Fibroblast of skin of abdomen (primary cell): Measurements from ENCODE around the gene LRFN3.
A peak's percentile ranks its signal among the peaks of the same experiment; 100 is the strongest.
"Not testable (repeated sequence)": the region's sequence is repeated elsewhere in the genome, so short reads cannot be mapped to it uniquely, and the experiment has no call there.

Experiments used
- DNase-seq: peaks from one replicate; pipeline ENCODE4 v3.0.0-alpha.2; 2013

The LRFN3 gene

DNA sequence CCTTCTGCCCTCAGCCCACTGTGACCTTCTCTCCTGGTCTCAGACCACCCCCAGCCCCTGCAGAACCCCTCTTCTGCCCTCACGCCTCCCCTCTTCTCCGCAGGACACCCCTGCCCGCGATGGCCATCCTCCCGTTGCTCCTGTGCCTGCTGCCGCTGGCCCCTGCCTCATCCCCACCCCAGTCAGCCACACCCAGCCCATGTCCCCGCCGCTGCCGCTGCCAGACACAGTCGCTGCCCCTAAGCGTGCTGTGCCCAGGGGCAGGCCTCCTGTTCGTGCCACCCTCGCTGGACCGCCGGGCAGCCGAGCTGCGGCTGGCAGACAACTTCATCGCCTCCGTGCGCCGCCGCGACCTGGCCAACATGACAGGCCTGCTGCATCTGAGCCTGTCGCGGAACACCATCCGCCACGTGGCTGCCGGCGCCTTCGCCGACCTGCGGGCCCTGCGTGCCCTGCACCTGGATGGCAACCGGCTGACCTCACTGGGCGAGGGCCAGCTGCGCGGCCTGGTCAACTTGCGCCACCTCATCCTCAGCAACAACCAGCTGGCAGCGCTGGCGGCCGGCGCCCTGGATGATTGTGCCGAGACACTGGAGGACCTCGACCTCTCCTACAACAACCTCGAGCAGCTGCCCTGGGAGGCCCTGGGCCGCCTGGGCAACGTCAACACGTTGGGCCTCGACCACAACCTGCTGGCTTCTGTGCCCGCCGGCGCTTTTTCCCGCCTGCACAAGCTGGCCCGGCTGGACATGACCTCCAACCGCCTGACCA is 3.3 kb downstream of the LRFN3 start:
- DNase-seq: no peak

DNA sequence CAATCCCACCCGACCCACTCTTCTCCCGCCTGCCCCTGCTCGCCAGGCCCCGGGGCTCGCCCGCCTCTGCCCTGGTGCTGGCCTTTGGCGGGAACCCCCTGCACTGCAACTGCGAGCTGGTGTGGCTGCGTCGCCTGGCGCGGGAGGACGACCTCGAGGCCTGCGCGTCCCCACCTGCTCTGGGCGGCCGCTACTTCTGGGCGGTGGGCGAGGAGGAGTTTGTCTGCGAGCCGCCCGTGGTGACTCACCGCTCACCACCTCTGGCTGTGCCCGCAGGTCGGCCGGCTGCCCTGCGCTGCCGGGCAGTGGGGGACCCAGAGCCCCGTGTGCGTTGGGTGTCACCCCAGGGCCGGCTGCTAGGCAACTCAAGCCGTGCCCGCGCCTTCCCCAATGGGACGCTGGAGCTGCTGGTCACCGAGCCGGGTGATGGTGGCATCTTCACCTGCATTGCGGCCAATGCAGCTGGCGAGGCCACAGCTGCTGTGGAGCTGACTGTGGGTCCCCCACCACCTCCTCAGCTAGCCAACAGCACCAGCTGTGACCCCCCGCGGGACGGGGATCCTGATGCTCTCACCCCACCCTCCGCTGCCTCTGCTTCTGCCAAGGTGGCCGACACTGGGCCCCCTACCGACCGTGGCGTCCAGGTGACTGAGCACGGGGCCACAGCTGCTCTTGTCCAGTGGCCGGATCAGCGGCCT is 4.1 kb downstream of the LRFN3 start:
- no peak for DNase-seq

DNA sequence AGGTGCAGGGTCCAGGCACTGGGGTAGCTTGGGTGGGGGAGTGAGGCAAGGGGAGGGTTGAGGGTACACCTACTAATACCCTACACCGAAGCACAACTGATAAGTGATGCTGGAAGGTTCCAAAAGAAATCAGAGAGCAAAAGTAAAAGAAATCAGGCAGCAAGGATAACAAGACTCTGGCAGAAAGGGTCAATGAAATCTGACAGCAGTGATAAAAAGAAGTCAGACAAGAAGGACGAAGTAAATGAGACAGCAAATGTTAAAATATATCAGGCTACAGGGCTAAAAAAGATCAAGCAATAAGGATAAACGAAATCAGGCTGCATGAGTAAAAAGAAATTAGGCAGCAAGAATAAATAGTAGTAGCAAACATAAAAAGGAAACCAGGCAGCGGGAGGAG is 4.7 kb downstream of the LRFN3 start:
- DNase-seq: no peak

DNA sequence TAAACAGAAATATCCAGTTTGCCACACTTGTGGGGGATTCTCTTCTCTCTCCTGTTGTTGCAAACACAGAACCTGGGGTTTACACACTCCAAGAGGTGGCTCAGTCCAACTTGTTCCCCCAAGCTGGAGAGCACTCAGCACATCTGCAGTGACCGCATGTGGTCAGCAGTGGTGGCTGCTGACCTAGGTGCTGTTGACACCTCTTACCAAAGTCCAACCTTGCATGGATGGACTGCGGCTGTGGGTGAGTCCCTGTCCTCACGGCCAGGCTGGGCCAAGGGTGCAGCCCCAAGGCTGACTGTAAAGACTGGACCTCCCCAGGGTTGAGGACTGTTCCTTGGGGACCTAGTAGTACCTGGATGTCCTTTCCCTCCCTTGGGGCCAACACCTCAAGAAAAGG is 6.1 kb downstream of the LRFN3 start:
- no peak for DNase-seq

DNA sequence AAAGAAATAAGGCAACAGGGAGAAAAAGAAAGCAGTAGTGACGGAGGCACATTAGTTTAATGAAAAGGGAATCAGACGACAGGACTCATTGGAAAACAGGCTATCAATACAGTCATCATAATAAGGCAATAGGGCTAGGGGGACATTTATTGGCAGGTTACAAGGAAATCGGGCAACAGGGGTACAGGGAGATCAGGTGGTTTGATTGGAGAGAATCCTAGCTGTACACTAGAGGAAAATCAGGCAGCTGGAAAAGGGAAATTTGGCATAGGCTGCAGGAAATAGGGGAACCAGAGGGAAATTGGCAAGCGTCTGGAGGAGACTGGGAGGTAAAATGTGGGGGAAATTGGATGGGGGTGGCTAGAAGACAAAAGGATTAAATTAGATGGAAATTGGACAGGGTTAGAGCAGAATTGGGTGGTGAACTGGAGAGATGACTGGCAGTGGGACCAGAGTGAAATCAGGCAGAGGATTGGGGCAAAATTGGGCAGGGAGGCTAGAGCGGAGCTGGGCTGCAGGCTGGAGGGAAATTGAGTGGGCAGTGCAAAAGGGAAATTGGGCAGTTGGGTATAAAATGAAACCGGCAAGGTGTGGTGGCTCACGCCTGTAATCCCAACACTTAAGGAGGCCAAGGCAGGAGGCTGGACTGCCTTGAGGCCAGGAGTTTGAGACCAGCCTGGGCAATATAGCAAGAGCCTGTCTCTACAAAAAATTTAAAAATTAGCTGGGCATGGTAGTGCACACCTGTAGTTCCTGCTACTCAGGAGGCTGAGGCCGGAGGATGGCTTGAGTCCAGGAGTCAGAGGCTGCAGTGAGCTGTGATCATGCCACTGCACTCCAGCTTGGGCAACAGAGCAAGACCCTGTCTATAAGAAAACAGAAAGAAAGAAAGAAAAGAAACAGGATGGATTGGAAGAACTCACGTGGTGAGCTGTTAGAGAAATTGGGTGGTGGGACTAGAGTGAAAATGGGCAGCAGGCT is 7.4 kb downstream of the LRFN3 start:
- no peak for DNase-seq

DNA sequence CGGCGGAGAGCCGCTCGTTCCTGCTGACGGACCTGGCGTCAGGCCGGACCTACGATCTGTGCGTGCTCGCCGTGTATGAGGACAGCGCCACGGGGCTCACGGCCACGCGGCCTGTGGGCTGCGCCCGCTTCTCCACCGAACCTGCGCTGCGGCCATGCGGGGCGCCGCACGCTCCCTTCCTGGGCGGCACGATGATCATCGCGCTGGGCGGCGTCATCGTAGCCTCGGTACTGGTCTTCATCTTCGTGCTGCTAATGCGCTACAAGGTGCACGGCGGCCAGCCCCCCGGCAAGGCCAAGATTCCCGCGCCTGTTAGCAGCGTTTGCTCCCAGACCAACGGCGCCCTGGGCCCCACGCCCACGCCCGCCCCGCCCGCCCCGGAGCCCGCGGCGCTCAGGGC is 8.4 kb downstream of the LRFN3 start:
- no peak for DNase-seq

DNA sequence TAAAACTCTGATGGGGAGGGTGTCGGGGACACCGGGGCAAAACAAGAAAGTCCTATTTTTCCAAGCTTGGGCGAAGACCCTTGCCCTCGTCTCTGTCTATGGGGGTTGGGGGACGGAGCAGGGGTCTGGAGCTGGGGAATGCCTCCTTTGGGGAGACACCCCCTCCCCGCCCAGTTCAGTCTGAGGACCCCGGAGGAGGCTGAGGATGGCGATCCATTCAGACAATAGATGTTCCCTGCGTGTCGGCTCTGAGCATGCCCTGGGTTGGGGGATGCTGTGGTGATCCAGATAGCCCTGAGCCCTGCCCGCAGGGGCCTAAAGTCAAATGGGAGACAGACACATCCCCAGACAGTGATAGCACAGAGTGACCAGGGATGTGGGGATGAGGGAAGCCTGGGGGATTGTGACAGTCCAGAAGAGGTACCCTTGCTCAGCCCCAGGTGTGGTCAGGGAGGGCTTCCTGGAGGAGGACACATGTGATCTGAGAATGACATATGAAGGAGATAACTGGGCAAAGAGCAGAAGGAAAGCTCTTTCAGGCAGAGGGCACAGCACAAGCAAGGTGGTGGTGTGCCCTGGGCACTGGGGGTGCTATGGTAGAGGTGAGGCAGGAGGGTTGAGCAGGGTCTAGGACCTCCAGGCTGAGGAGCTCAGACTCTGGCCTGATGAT is 9.1 kb downstream of the LRFN3 start:
- no peak for DNase-seq

DNA sequence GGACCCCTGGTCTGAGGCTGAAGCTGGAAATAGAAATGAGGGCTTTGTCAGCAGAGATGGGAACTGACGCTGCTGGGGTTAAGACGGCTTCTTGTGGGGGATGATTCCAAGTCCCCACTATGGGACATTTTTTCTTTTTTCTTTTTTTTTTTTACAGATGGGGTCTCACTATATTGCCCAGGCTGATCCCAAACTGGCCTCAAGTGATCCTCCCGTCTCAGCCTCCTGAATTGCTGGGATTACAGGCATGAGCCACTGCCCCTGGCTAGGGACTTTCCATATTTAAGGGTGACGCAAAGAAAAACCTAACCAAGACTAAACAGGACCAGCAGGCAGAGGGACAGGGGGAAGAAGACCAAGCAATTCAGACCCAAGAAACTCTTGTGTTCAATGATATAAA is 10.0 kb downstream of the LRFN3 start:
- DNase-seq: no peak

DNA sequence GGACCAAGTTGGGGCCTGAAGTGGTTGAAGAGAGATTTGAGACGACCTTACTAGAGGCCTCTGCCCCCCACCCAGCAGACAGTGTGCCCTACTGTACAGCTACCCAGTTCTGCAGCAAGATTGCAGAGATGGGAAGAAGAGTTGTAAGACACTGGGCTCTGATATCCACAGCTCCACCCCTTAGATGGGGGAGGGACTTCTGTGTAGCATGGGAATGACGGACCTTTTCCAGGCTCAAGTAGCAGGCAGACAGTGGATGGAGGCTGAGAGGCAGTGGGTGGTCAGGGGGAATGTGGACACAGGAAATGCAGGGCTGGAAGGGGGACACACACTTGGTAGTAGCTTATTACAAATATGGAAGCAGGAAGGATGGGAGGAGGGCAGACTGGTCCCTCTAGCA is 13.0 kb downstream of the LRFN3 start:
- DNase-seq: no peak

DNA sequence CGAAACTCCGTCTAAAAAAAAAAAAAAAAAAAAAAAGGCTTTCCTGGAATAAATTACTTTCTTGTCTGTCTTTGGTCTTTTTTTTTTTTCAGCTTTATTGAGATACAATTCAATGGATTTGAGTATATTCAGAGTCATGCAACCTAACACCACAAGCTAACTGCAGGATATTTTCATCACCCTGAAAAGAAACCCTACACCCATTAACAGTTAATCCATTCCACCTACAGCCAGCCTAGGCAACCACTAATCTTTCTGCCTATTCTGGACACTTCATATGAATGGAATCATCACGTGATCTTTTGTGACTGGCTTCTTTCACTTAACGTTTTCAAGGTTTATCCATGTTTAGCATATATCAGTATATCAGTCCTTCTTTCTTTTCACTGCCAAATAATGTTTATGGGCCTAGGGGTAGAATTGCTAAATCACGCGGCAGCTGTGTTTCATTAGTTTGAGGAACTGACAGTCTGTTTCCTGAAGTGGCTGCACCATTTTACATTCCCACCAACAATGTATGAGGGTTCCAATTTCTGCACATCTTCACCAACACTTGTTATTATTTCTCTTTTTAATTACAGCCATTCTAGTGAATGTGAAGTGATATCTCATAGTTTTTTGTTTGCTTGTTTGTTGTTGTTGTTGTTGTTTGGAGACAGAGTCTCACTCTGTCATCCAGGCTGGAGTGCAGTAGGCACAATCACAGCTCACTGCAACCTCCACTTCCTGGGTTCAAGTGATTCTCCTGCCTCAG is 19.9 kb downstream of the LRFN3 start:
- DNase-seq: no peak

DNA sequence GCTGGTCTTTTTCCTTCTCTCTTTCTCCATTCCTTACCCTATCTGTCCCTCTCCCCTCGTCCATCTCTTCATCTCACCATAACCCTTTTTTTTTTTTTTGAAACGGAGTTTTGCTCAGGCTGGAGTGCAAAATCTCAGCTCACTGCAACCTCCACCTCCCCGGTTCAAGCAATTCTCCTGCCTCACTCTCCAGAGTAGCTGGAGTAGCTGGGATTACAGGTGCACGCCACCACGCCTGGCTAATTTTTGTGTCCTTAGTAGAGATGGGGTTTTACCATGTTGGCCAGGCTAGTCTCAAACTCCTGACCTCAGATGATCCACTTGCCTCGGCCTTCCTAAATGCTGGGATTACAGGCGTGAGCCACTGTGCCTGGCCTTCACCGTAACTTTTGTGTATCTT is 21.2 kb downstream of the LRFN3 start:
- DNase-seq: not testable (repeated sequence)

DNA sequence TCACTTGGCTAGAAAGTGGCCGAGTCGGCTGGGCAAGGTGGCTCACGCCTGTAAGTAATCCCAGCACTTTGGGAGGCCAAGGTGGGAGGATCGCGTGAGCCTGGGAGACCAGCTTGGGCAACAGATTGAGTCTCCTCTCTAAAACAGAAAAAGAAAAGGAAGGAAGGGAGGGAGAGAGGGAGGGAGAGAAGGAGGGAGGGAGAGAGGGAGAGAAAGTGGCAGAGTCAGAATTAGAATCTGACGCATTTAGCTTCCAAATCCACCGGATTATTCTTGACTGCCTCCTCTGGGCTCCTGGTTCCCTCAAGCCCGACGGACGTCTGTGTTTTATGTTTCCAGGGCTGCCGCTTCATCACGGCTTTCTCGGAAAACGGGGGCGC is 22.5 kb downstream of the LRFN3 start:
- DNase-seq: no peak

DNA sequence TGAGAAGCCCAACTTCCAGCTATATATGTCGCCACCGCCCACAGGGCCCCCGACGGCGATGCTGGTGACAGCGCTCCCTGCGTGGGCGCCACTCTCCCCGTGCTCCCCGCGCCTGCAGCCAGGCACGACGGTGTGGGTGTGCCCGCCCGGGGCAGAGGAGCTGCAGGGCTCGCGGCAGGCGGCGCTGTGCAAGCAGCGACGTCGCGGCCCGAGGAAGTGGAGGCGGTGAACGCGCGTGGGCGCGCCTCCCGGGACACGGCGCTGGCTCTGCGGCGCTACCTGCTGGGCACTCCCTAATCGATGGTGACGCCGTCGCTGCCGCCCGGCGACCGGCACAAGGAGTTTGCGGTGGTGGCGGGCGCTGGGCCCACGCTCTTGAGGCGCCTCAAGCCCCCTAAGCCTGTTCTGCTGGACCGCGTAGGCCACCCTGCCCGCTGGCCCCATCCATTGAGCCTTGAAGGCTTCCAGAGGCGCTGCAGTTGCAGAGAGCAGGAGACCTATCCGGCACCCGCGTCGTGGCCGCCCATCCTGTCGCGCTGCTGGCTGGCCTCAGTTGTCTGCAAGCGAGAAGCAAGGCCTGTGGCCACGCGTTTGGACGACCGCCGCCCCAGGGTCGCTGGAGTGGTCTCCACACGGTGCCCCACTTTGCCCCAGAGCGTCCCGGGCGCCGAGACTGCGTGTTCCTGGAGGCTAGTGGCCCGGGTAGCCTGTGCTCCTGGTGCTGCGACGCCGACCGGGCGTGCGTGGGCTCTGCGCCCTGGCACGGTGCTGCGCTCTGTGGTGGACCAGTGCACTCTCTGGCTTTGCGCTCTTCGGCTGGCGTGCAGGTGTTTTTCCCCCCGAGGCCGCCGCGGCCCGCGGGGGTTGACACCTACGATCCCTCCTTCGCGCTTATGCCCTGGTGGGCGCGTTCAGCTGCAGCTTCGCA is 23.1 kb downstream of the LRFN3 start:
- no peak for DNase-seq

DNA sequence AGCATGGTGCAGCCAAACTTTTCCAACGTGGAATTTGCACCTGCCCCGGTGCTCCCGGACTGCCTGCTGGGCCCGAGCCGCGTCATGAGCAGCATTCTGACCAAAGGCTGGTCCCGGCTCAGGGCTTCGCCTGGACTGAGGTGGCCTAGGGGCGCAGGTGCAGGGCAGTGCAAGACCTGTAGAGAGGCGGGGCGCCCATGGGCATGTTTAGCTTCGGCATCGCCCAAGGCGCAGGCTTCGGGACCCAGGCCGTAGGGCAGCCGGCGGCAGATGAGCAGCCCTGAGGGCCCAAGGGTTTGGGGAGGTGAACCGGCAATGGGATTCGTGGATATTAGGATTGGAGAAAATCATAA is 23.8 kb downstream of the LRFN3 start:
- DNase-seq: no peak

DNA sequence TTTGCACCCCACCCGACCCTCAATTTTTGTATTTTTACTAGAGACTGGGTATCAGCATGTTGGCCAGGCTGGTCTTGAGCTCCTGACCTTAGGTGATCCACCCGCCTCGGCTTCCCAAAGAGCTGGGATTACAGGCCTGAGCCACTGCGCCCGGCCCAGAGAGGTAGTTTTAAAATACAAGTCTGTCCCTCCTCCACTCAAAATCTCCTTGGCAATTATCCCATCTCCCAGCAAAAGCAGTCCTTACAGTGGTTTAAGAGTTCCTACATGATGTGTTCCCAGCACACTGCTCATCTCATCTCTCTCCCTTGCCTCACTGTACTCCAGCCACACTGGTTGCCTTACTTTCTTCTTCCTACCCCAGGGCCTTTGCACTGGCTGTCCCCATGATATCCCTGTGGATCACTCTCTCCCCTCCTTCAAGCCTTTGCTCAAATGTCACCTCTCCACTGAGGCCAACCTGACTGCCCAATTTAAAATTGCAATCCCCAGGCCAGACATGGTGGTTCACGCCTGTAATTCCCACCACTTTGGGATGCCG is 24.3 kb downstream of the LRFN3 start:
- no peak for DNase-seq

DNA sequence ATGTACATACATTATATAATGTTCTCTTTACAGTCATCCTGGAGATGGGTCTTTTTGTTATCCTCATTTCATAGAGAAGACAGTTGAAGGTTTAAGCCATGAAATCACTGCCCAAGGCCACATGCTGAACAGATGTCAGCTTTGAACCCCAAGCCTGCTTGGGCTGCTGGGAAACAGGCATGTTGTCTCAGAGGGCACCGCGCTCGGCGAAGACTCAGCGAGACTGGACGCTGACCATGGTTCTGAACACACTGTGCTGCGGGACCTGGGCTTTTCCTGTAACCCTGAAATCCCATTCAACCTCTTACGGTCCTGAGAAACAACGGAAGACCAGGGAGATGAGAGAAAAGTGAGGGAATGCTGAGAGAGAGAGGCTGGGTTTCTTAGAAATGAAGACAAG is 27.3 kb downstream of the LRFN3 start:
- peak; percentile 58 for DNase-seq

DNA sequence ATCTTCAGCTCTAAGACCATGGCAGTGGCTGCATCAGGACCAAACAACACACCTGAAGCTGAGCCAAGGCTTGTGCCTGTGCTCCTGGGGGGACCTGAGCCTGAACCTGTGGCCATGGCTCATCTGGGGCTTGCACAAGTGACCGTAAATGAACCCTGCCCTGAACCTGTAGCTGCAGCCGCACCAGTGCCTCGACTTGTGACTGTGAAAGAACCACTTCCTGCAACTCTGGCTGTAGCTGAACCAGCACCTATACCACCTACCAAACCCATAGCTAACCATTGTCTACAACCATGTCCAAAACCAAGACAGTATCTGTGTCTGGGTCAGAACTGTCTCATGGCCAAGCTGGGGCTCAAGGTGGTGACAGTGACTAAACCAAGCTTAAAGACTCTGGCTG is 30.6 kb downstream of the LRFN3 start:
- no peak for DNase-seq

DNA sequence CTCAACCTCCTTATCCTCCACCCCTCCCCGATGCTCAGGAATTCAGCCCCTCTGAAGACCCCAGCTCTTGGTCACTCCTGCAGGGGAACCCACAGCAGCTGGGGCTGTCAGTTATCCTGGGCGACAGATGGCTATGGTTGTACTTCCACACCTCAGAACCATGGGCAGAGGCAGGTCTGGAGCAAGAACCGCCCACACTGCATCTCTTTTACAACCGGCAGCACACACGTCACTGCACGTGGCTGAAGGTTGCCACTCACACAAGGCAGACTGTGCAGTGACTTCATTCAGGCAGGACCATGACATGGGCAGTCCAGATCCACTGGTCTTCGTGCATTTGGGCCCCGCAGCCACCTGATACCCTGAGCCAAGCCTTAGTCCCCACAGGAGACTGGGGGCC is 37.3 kb downstream of the LRFN3 start:
- no peak for DNase-seq

DNA sequence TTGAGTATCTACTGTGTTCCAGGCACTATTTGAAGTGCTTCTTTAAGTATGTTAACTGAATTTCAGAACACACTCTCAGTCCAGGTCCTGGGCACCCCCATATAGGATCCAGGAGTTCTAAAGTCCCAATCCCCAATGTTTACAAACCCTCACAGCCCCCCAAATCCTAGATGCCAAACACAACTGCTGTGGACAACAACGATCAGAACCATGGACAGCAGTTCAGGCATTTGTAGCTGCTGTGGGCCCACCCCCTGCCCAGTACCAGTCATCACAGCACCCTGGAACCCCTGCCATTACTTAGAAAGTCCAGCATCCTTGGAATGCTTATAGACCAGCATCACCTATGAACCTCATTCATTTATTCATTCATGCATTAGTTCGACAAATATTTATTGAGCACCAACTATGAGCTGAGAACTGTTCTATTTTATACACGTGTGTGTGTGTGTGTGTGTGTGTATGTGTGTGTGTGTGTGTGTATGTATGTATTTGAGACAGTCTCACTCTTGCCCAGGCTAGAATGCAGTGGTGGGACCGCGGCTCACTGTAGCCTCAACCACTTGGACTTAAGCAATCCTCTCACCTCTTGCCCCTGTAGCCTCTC is 39.5 kb downstream of the LRFN3 start:
- no peak for DNase-seq
